PFSK-1 (cell line): Measurements from ENCODE around the gene BTBD1.

ENCODE experiments used
- FOXP2 ChIP-seq: optimal IDR thresholded peaks from 2 replicates; pipeline ENCODE3; 2011; ENCODE audit warnings: borderline replicate concordance, control low read depth, inconsistent platforms; ENCODE audit not compliant: insufficient read depth; ENCODE audit errors: extremely low read length, extremely low read depth
- POLR2AphosphoS5 ChIP-seq: IDR thresholded peaks from 2 replicates; pipeline ENCODE4 v1.6.1; 2012; ENCODE audit warnings: low read depth, mild to moderate bottlenecking, control low read depth, low read length, moderate library complexity
- REST ChIP-seq, 2 experiments: IDR thresholded peaks; 2 replicates each; pipeline versions ENCODE4 v1.6.1 to v1.8.0; 2011 to 2012; ENCODE audit warnings: low read depth in 2 of 2, low read length in 2 of 2, control low read depth in 1 of 2, inconsistent platforms in 1 of 2, mild to moderate bottlenecking in 1 of 2, moderate library complexity in 1 of 2; ENCODE audit not compliant: insufficient read depth in 1 of 2
- SIN3A ChIP-seq: IDR thresholded peaks from 2 replicates; pipeline ENCODE4 v1.6.1; 2012; ENCODE audit warnings: mild to moderate bottlenecking, low read length, moderate library complexity, borderline replicate concordance; ENCODE audit not compliant: insufficient read depth
- TAF1 ChIP-seq: IDR thresholded peaks from 2 replicates; pipeline ENCODE4 v1.6.1; 2012; ENCODE audit warnings: low read length, control low read depth, borderline replicate concordance; ENCODE audit not compliant: insufficient read depth

The BTBD1 gene

GRCh38 chr15:82970078-82970686 lies 96.9 kb downstream of the BTBD1 start:
- no peak for TF ChIP-seq SIN3A
- no peak for TF ChIP-seq REST (IDR thresholded peaks at IDR 0.05; ENCODE audit: insufficient read depth in 1 of 2, low read depth in 2 of 2, low read length in 2 of 2)
- no peak for TF ChIP-seq POLR2AphosphoS5
- TF ChIP-seq FOXP2 = no peak
- TF ChIP-seq TAF1 = no peak

- TF ChIP-seq FOXP2 (no peak), TAF1 (no peak), SIN3A (no peak), REST (IDR thresholded peaks at IDR 0.05; ENCODE audit: insufficient read depth in 1 of 2, low read depth in 2 of 2, low read length in 2 of 2) (no peak), POLR2AphosphoS5 (no peak)
Measured at GRCh38 chr15:82969353-82969752, 97.7 kb downstream of the BTBD1 start.

- no peak for TF ChIP-seq POLR2AphosphoS5
- TF ChIP-seq FOXP2 = no peak
- TF ChIP-seq TAF1 = no peak
- no peak for TF ChIP-seq SIN3A
- TF ChIP-seq REST (IDR thresholded peaks at IDR 0.05; ENCODE audit: insufficient read depth in 1 of 2, low read depth in 2 of 2, low read length in 2 of 2) = no peak
Measured at GRCh38 chr15:82968066-82968465, 99.0 kb downstream of the BTBD1 start.

- TF ChIP-seq FOXP2 = no peak
- no peak for TF ChIP-seq REST (IDR thresholded peaks at IDR 0.05; ENCODE audit: insufficient read depth in 1 of 2, low read depth in 2 of 2, low read length in 2 of 2)
- TF ChIP-seq SIN3A = no peak
- TF ChIP-seq POLR2AphosphoS5 = no peak
- no peak for TF ChIP-seq TAF1
Measured at GRCh38 chr15:82966671-82967071, 100.4 kb downstream of the BTBD1 start.
